Measurements from ENCODE around the gene ARMC5.

ARMC5 gene

GRCh38 chr16:31453255-31454204 lies 5.8 kb upstream of the ARMC5 start:
- in situ Hi-C loops (cut with HindIII; ENCODE audit: low sequenced_read_pairs), result loop anchor here (10.0 kb wide), 1 partner anchor 259 kb away; no protein-coding TSS in a partner anchor
- H3K4me3 ChIP-seq (ENCODE audit: low read depth, low read length), result no peak overlapping the region
- TF ChIP-seq, protein P1, sequence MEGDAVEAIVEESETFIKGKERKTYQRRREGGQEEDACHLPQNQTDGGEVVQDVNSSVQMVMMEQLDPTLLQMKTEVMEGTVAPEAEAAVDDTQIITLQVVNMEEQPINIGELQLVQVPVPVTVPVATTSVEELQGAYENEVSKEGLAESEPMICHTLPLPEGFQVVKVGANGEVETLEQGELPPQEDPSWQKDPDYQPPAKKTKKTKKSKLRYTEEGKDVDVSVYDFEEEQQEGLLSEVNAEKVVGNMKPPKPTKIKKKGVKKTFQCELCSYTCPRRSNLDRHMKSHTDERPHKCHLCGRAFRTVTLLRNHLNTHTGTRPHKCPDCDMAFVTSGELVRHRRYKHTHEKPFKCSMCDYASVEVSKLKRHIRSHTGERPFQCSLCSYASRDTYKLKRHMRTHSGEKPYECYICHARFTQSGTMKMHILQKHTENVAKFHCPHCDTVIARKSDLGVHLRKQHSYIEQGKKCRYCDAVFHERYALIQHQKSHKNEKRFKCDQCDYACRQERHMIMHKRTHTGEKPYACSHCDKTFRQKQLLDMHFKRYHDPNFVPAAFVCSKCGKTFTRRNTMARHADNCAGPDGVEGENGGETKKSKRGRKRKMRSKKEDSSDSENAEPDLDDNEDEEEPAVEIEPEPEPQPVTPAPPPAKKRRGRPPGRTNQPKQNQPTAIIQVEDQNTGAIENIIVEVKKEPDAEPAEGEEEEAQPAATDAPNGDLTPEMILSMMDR (IDR thresholded peaks at IDR 0.05; ENCODE audit: low read depth, low read length, missing control alignments), result no peak
- DNase-seq (ENCODE audit: low read depth), result no peak

GRCh38 chr16:31455601-31456314 lies 3.5 kb upstream of the ARMC5 start:
- TF ChIP-seq, protein P1 (IDR thresholded peaks at IDR 0.05; ENCODE audit: low read depth, low read length, missing control alignments), result peak; percentile 33
- DNase-seq (ENCODE audit: low read depth), result no peak
- no peak overlapping the region for H3K4me3 ChIP-seq (ENCODE audit: low read depth, low read length)
- in situ Hi-C loops (cut with HindIII; ENCODE audit: low sequenced_read_pairs), result loop anchor here (10.0 kb wide), 1 partner anchor 261 kb away; no protein-coding TSS in a partner anchor

- TF ChIP-seq, protein P1 (IDR thresholded peaks at IDR 0.05; ENCODE audit: low read depth, low read length, missing control alignments), result no peak
- in situ Hi-C loops (cut with HindIII; ENCODE audit: low sequenced_read_pairs), result loop anchor here (10.0 kb wide), 1 partner anchor 262 kb away; no protein-coding TSS in a partner anchor
- no peak for DNase-seq (ENCODE audit: low read depth)
- no peak overlapping the region for H3K4me3 ChIP-seq (ENCODE audit: low read depth, low read length)
These were observed 2.3 kb upstream of the ARMC5 start for GRCh38 chr16:31456988-31457360.

DNA sequence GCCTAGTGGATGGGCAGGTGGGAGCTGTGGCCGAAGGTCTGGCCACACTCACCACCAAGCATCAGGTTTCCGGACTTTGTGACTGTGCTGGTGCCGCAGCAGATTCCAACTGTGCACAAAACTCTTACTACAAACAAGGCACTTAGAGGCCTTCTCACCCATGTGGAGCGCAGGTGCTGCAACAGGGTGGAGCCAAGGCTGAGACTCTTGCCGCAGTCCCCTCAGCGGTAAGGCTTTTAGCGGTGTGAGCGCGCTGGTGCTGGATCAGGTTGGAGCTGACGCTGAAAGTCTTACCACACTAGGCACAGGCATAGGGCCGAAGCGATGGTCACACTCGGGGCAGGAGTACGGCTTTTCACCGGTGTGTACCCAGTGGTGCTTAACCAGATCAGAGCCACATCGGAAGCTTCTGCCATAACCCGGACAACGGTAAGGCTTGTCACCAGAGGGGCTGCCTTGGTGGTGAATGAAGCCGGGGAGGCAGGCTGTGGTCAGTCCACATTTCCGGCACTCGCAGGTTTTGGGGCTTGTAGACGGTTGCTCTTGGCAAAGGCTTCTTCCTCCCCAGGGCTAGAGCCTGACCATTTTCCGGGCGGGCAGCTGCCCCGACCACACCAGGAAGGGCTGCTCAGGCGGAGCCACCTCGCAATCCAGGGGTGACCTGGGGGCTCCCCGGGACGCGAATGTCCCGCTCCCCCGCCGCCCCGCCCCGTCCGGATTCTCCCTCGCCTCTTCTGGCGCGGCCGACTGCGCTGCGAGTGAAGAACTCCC lies 1.0 kb upstream of the ARMC5 start:
- DNase-seq (ENCODE audit: low read depth), result no peak
- in situ Hi-C loops (cut with HindIII; ENCODE audit: low sequenced_read_pairs), result loop anchor here (10.0 kb wide), 1 partner anchor 263 kb away; no protein-coding TSS in a partner anchor
- H3K4me3 ChIP-seq (ENCODE audit: low read depth, low read length), result peak overlapping the region; percentile 82
- TF ChIP-seq, protein P1 (IDR thresholded peaks at IDR 0.05; ENCODE audit: low read depth, low read length, missing control alignments), result peak; percentile 33

DNA sequence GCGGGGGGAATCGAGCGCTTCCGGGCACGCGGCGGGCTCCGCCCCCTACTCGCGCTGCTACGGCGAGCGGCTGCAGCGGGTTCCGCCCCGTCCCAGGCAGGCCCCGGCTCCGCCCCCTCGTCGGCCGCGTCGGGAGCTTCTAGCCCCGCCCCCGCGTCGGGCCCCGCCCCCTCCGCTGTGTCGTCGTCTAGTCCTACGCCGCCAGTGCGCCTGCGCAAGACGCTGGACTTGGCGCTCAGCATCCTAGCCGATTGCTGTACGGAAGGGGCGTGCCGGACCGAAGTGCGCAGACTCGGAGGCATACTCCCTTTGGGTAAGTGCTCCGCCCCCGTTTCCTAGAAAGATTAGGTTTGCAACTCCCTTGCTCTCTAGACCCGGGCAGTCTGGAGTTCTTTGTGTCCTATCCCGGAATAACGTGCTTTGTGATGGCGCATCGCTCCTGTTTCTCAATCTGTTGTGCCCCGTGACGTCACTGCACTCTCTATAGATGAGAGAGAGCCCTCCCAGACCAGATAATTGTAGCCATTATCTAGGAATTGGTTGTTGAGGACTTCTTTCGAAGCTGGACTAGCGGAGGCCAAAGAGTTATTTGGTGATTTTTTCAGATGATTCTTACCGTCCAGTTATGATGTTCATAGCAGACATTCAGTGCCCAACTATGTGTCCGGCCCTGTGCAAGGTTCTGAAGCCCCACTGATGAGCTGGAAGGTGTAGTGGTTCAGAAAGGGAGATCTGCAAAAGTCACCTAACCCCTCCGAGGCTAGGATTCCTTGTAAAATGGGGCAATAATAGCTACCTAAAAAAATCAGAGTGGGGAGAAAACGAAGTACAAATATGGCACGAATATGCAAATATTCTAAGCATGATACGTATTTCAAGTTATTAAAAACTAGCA lies 633 bp downstream of the ARMC5 start:
- in situ Hi-C loops (cut with HindIII; ENCODE audit: low sequenced_read_pairs), result loop anchor here (10.0 kb wide), 1 partner anchor 265 kb away; no protein-coding TSS in a partner anchor
- peak; percentile 97 for DNase-seq (ENCODE audit: low read depth)
- H3K4me3 ChIP-seq (ENCODE audit: low read depth, low read length), result peak overlapping the region; percentile 82
- TF ChIP-seq, protein P1 (IDR thresholded peaks at IDR 0.05; ENCODE audit: low read depth, low read length, missing control alignments), result no peak

Data from astrocyte of the cerebellum (primary cell).